ENCODE results near the gene NFIB. TPM values are rescaled to one million over a fixed set of nuclear protein-coding genes. Genes with fewer than 3 reads are reported as not detected.

The NFIB gene
- total RNA-seq, 1 donor from 2014 or later, result 1.5 TPM

DNA sequence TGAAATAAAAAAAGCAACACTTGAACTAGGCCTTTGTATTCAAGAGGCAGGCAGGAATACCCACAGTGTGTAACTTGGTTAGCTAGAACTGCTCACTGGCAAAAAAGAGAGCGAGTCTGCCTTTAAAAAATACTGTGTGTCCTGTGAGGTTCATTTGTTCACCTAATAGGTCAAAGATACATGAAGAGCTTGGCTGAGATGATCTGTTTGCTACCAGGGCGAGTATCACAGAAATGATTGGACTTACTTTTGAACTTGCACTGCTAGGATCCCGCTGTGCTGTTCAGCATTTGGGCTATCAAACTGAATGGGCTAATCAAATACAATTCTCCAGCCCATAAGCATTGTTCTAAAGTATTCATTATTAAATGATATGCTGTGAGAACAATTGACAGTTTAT lies 229.1 kb downstream of the NFIB start:
- no peak overlapping the region for H3K27ac Mint-ChIP-seq (ENCODE audit: unreplicated experiment)
- TF ChIP-seq, protein P1, sequence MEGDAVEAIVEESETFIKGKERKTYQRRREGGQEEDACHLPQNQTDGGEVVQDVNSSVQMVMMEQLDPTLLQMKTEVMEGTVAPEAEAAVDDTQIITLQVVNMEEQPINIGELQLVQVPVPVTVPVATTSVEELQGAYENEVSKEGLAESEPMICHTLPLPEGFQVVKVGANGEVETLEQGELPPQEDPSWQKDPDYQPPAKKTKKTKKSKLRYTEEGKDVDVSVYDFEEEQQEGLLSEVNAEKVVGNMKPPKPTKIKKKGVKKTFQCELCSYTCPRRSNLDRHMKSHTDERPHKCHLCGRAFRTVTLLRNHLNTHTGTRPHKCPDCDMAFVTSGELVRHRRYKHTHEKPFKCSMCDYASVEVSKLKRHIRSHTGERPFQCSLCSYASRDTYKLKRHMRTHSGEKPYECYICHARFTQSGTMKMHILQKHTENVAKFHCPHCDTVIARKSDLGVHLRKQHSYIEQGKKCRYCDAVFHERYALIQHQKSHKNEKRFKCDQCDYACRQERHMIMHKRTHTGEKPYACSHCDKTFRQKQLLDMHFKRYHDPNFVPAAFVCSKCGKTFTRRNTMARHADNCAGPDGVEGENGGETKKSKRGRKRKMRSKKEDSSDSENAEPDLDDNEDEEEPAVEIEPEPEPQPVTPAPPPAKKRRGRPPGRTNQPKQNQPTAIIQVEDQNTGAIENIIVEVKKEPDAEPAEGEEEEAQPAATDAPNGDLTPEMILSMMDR (IDR thresholded peaks at IDR 0.05; ENCODE audit: partially characterized antibody, unreplicated experiment), result no peak
- H3K27me3 Mint-ChIP-seq (ENCODE audit: unreplicated experiment), result no peaks in the 10 kb centered on the region
- H3K4me1 Mint-ChIP-seq (ENCODE audit: low read depth, unreplicated experiment), result peaks cover 7% of the 10 kb centered on the region
- H3K4me3 Mint-ChIP-seq (ENCODE audit: unreplicated experiment), result no peak overlapping the region
- no peaks in the 10 kb centered on the region for H3K36me3 Mint-ChIP-seq (ENCODE audit: unreplicated experiment)
- no peaks in the 10 kb centered on the region for H3K9me3 Mint-ChIP-seq (ENCODE audit: unreplicated experiment)
- no peak for DNase-seq

DNA sequence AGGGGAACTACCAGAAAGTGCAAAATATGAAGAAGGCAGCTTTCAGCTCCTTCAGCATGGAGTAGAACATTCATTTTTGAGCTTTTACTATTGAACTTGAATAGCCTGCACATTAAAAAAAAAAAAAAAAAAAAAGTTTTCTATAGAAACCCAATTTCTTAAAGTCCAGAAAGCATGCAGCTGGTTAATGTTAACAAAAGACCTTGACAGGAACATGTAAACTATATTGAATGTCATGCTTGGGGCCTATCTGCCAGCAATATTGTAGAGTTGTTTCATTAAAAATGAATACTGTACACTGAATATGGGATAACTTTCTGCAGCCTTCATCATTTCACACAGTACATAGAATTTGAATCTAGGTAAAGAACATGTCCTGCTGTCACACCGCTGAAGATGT lies 230.6 kb downstream of the NFIB start:
- Mint-ChIP-seq H3K27ac (ENCODE audit: unreplicated experiment) (no peak overlapping the region), H3K36me3 (ENCODE audit: unreplicated experiment) (no peaks in the 10 kb centered on the region), H3K9me3 (ENCODE audit: unreplicated experiment) (no peaks in the 10 kb centered on the region), H3K4me3 (ENCODE audit: unreplicated experiment) (no peak overlapping the region), H3K27me3 (ENCODE audit: unreplicated experiment) (no peaks in the 10 kb centered on the region), H3K4me1 (ENCODE audit: low read depth, unreplicated experiment) (peaks cover 5% of the 10 kb centered on the region)
- TF ChIP-seq, protein P1 (IDR thresholded peaks at IDR 0.05; ENCODE audit: partially characterized antibody, unreplicated experiment), result no peak
- DNase-seq, result no peak

DNA sequence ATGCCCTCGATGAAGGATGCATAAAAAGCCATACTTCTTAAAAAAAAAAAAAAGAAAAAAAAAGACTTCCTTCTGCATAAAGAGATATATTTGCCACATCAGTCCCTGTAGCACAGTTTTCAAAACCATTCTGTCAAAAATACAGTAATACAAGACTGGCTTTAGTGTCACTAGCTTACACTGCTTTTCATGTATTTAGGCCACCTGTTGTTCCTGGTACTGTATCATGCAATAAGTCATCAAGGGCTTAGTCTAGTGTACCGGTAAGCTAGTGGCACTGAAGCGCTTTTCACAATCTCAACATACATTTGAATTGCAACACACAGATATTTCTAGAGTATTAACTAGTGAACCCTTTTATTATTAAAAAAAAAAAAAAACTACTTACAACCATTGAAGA lies 231.2 kb downstream of the NFIB start:
- no peaks in the 10 kb centered on the region for H3K36me3 Mint-ChIP-seq (ENCODE audit: unreplicated experiment)
- TF ChIP-seq, protein P1 (IDR thresholded peaks at IDR 0.05; ENCODE audit: partially characterized antibody, unreplicated experiment), result no peak
- H3K27me3 Mint-ChIP-seq (ENCODE audit: unreplicated experiment), result no peaks in the 10 kb centered on the region
- no peak overlapping the region for H3K4me3 Mint-ChIP-seq (ENCODE audit: unreplicated experiment)
- H3K9me3 Mint-ChIP-seq (ENCODE audit: unreplicated experiment), result no peaks in the 10 kb centered on the region
- peaks cover 5% of the 10 kb centered on the region for H3K4me1 Mint-ChIP-seq (ENCODE audit: low read depth, unreplicated experiment)
- no peak overlapping the region for H3K27ac Mint-ChIP-seq (ENCODE audit: unreplicated experiment)
- DNase-seq, result no peak

DNA sequence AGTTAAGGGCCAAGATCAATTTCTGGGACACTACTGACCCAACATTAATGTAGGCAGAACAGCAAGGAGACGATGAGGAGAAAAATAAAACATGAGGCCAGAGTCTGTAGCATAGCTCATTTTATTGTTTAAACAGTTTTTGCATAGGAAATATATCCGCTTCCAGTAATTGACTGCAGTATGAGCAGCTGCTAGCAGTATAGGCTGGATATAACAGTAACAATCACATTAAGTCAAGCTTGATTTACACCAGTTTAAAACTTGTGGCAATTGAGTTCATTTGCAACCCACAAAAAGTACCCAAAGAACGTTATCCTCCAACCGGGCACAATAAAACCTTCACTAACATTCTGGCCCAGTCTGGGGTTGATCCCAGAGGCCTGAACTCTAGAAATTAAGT lies 232.2 kb downstream of the NFIB start:
- Mint-ChIP-seq H3K27ac (ENCODE audit: unreplicated experiment) (no peak overlapping the region), H3K27me3 (ENCODE audit: unreplicated experiment) (no peaks in the 10 kb centered on the region), H3K36me3 (ENCODE audit: unreplicated experiment) (no peaks in the 10 kb centered on the region), H3K4me3 (ENCODE audit: unreplicated experiment) (no peak overlapping the region), H3K9me3 (ENCODE audit: unreplicated experiment) (no peaks in the 10 kb centered on the region), H3K4me1 (ENCODE audit: low read depth, unreplicated experiment) (peaks cover 4% of the 10 kb centered on the region)
- TF ChIP-seq, protein P1 (IDR thresholded peaks at IDR 0.05; ENCODE audit: partially characterized antibody, unreplicated experiment), result no peak
- no peak for DNase-seq

DNA sequence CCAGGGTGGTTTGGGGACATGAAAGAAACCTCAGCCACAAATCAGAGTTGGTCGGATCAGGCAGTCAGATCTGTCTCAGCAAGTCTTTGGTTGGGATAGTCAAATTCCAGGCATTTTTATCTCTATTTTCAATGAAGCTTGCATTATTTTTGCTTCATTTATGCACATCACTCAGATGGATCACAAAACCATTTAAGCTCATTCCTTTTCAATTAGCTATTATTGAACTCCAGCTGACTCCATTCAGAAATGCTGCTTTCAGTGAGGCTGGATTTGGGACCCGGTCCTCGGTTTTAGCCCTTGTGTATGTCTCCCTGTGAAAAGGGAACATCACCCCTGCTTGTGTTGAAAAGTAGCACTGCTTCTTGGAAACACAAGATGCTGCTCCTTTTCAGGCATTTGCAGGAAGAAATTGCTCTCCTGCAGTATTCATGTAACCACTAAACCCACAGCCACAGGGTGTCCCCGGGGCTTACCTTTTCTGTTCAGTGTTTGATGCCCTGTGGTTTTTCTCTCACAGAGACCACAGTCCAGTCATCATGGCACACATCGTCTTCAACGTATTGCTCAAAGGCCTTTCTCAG lies 232.9 kb downstream of the NFIB start:
- DNase-seq, result no peak
- Mint-ChIP-seq H3K9me3 (ENCODE audit: unreplicated experiment) (no peaks in the 10 kb centered on the region), H3K27me3 (ENCODE audit: unreplicated experiment) (no peaks in the 10 kb centered on the region), H3K4me3 (ENCODE audit: unreplicated experiment) (no peak overlapping the region), H3K27ac (ENCODE audit: unreplicated experiment) (no peak overlapping the region), H3K4me1 (ENCODE audit: low read depth, unreplicated experiment) (peaks cover 4% of the 10 kb centered on the region), H3K36me3 (ENCODE audit: unreplicated experiment) (no peaks in the 10 kb centered on the region)
- TF ChIP-seq, protein P1 (IDR thresholded peaks at IDR 0.05; ENCODE audit: partially characterized antibody, unreplicated experiment), result no peak

Data from glutamatergic neuron (in vitro differentiated cells).